GM12878 (cell line): ENCODE results near the gene ADGRE1. TPM values are rescaled to one million over a fixed set of nuclear protein-coding genes. Genes with fewer than 3 reads are reported as not detected.

ENCODE experiments used
- ATAC-seq: fragments of 200-7000 bp; cut with Tn5 transposase; 3 replicates; pipeline ENCODE4 v1.9.1; 2020; ENCODE audit warnings: mild to moderate bottlenecking, moderate library complexity
- Bru-seq: library from RNA; stranded (reverse); fragments of 400-500 nt; gene quantifications from one replicate; lab custom pipeline; 2021; lab: Mats Ljungman, UMichigan
- BruChase-seq, 2 experiments: library from RNA; stranded (reverse); fragments of 400-500 nt; gene quantifications; one replicate each; lab custom pipeline; 2021; lab: Mats Ljungman, UMichigan
- BruUV-seq: library from RNA; stranded (reverse); fragments of 400-500 nt; replicated peaks from 2 replicates; lab custom pipeline; 2021; lab: Mats Ljungman, UMichigan
- CTCF ChIA-PET: fragments of 300-600 bp; sonication (Branson Sonifier 250); formaldehyde crosslinking; extraction: SDS; loops from one replicate; lab custom pipeline; 2021; ENCODE audit warnings: inconsistent platforms; lab: Yijun Ruan, JAX
- POLR2A ChIA-PET: fragments of 350-600 bp; formaldehyde crosslinking; extraction: SDS; loops from one replicate; lab custom pipeline; 2021; ENCODE audit warnings: inconsistent platforms; lab: Charles Lee
- RAD21 ChIA-PET: fragments of 300-600 bp; sonication (Branson Sonifier 250); formaldehyde crosslinking; loops from one replicate; lab custom pipeline; 2023; ENCODE audit warnings: antibody characterized with exemption; ENCODE audit not compliant: unreplicated experiment; lab: Charles Lee
- SMC1A ChIA-PET: fragments of 300-600 bp; sonication (Branson Sonifier 250); formaldehyde crosslinking; loops from one replicate; lab custom pipeline; 2023; ENCODE audit not compliant: unreplicated experiment, uncharacterized antibody; lab: Charles Lee
- DNase-seq: peaks from one replicate; pipeline ENCODE4 v3.0.0-alpha.2; 2011; ENCODE audit warnings: low read depth, low spot score
- FAIRE-seq: peaks from 3 replicates; lab custom pipeline; 2011; peaks lifted over from hg19 to GRCh38; lab: Jason Lieb, UNC
- H2AFZ ChIP-seq: 2 replicates; pipeline ENCODE4 v1.6.0; 2011; ENCODE audit warnings: low read depth, low read length, control low read depth; ENCODE audit not compliant: control insufficient read depth
- H3K27ac ChIP-seq: 2 replicates; pipeline ENCODE4 v1.5.1; 2011; ENCODE audit warnings: control low read depth; ENCODE audit not compliant: control insufficient read depth, insufficient read depth
- H3K27me3 ChIP-seq, 2 experiments: replicated peaks in 1 of 2; 2 replicates each; pipeline versions ENCODE4 v1.6.0 to v1.6.1; 2011; ENCODE audit warnings: low read length in 1 of 2; ENCODE audit not compliant: control insufficient read depth in 2 of 2, insufficient read depth in 2 of 2
- H3K36me3 ChIP-seq, 2 experiments: 2 replicates each; pipeline ENCODE4 v1.5.1; 2011; ENCODE audit warnings: low read length in 1 of 2; ENCODE audit not compliant: control insufficient read depth in 2 of 2, insufficient read depth in 2 of 2
- H3K4me1 ChIP-seq: 2 replicates; pipeline ENCODE4 v1.6.1; 2011; ENCODE audit warnings: mild to moderate bottlenecking, low read length, moderate library complexity, mixed read lengths; ENCODE audit not compliant: control insufficient read depth, insufficient read depth
- H3K4me2 ChIP-seq: 2 replicates; pipeline ENCODE4 v1.6.0; 2011; ENCODE audit warnings: control low read depth; ENCODE audit not compliant: control insufficient read depth, insufficient read depth
- H3K4me3 ChIP-seq: fragments of 200-600 bp; sonication (generic); 2 replicates; pipeline ENCODE4 v1.5.1; 2016
- H3K79me2 ChIP-seq: 2 replicates; pipeline ENCODE4 v1.6.0; 2011; ENCODE audit warnings: low read length; ENCODE audit not compliant: control insufficient read depth, insufficient read depth
- H3K9ac ChIP-seq: 2 replicates; pipeline ENCODE4 v1.8.0; 2011; ENCODE audit warnings: low read length, control low read depth, mixed read lengths; ENCODE audit not compliant: control insufficient read depth, insufficient read depth
- H3K9me3 ChIP-seq: replicated peaks from 3 replicates; pipeline ENCODE4 v1.5.1; 2011; ENCODE audit warnings: mild to moderate bottlenecking, low read length; ENCODE audit not compliant: control insufficient read depth, insufficient read depth
- H4K20me1 ChIP-seq: 2 replicates; pipeline ENCODE4 v1.6.0; 2011; ENCODE audit not compliant: control insufficient read depth, insufficient read depth
- EGR1 ChIP-seq, 2 experiments: IDR thresholded peaks; 1 replicate in 1 of 2; 2 replicates in 1 of 2; pipeline ENCODE4 v1.6.1; 2011 to 2012; ENCODE audit warnings: low read depth in 2 of 2, low read length in 2 of 2, borderline replicate concordance in 1 of 2, mild to moderate bottlenecking in 1 of 2, moderate library complexity in 1 of 2
- EZH2 ChIP-seq: IDR thresholded peaks from 2 replicates; pipeline ENCODE4 v1.6.1; 2012; ENCODE audit warnings: low read depth, mild to moderate bottlenecking, control low read depth, inconsistent platforms, low read length, borderline replicate concordance; ENCODE audit not compliant: control insufficient read depth
- HDAC2 ChIP-seq: fragments of 200-600 bp; sonication (generic); IDR thresholded peaks from 2 replicates; pipeline ENCODE4 v1.6.1; 2017
- PML ChIP-seq: IDR thresholded peaks from 2 replicates; pipeline ENCODE4 v1.6.1; 2012; ENCODE audit warnings: low read length, inconsistent platforms
- PRDM15 ChIP-seq: fragments of 450-650 bp; formaldehyde crosslinking; IDR thresholded peaks from 2 replicates; pipeline ENCODE4 v1.4.0; 2020; ENCODE audit warnings: mild to moderate bottlenecking, moderate library complexity
- RELA ChIP-seq: fragments of 450-650 bp; IDR thresholded peaks from 2 replicates; pipeline ENCODE4 v1.8.0; 2014; ENCODE audit warnings: borderline replicate concordance; ENCODE audit not compliant: partially characterized antibody
- RUNX3 ChIP-seq: IDR thresholded peaks from 2 replicates; pipeline ENCODE4 v1.6.1; 2012; ENCODE audit warnings: low read length, inconsistent platforms
- SPI1 ChIP-seq: IDR thresholded peaks from 2 replicates; pipeline ENCODE4 v1.6.1; 2011; ENCODE audit warnings: low read depth, mild to moderate bottlenecking, low read length, moderate library complexity, borderline replicate concordance; ENCODE audit not compliant: insufficient read depth
- STAT3 ChIP-seq: IDR thresholded peaks from 2 replicates; pipeline ENCODE4 v1.6.1; 2011; ENCODE audit warnings: low read depth, low read length, improper control_type of control experiment
- TCF7 ChIP-seq: IDR thresholded peaks from 2 replicates; pipeline ENCODE4 v1.6.1; 2014; ENCODE audit warnings: antibody characterized with exemption, borderline replicate concordance
- ZNF384 ChIP-seq: IDR thresholded peaks from 2 replicates; pipeline ENCODE4 v1.6.1; 2012; ENCODE audit warnings: low read depth, mild to moderate bottlenecking, low read length, improper control_type of control experiment, borderline replicate concordance
- WGBS: methylation state at CpG from one replicate; pipeline ENCODE4 v1.1.6; 2016; ENCODE audit warnings: low lambda C conversion rate; ENCODE audit not compliant: insufficient replicate concordance, insufficient coverage; ENCODE audit errors: missing lambda C conversion rate; 5-methylcytosine and 5-hydroxymethylcytosine counted together
- in situ Hi-C: fragments of 300-500 bp; cut with MboI; formaldehyde crosslinking; loops from 9 replicates; pipeline ENCODE4 v1.14.3; 2018; ENCODE audit warnings: mixed read lengths
- intact Hi-C: fragments of 100-400 bp; cut with micrococcal nuclease; formaldehyde crosslinking; loops from one replicate; pipeline ENCODE4 v1.14.2; 2022; ENCODE audit not compliant: unreplicated experiment
- long read RNA-seq, 2 experiments: library from polyadenylated mRNA; unstranded; transcript quantifications; one replicate each; pipeline ENCODE4 v2.0.0, GENCODE V29; 2019 to 2020
- polyA minus RNA-seq, 3 experiments: library from RNA; depleted of rRNA, polyadenylated mRNA; stranded (reverse); fragments of >200 nt; gene quantifications; 2 replicates each; pipeline ENCODE4 v1.2.3, GENCODE V29; 2011
- polyA plus RNA-seq, 11 experiments: library from polyadenylated mRNA; depleted of rRNA in 4 of 11; unstranded in 6 of 11; stranded (reverse) in 5 of 11; fragments of >200 nt; fragmentation: Nextera tagmentation in 4 of 11; fragmentation: Illumina TruSeq in 1 of 11; extraction: Ambion mirVana in 4 of 11; extraction: Trizol in 1 of 11; gene quantifications; 1 replicate in 1 of 11; 2 replicates in 10 of 11; pipeline versions ENCODE4 v1.2.1 to v1.2.3, GENCODE V29; 2011 to 2016; ENCODE audit warnings: inconsistent platforms in 2 of 11, missing spikeins in 2 of 11, low read depth in 1 of 11
- total RNA-seq, 4 experiments: library from RNA; depleted of rRNA in 3 of 4; stranded (reverse); fragments of >200 nt in 3 of 4; fragmentation: Illumina TruSeq in 1 of 4; extraction: Trizol in 1 of 4; gene quantifications; 2 replicates each; pipeline versions ENCODE4 v1.2.1 to v1.2.3, GENCODE V29; 2013 to 2021

ADGRE1 gene
- total RNA-seq (2013; cell fraction: nucleolus; rRNA removed): 4.2 and 4.5 TPM in 2 replicates
- 10.2 and 11.3 TPM in 2 replicates for total RNA-seq (2014; rRNA removed)
- total RNA-seq (2014; rRNA removed; fragmentation: Illumina TruSeq; extraction: Trizol): 8.4 and 9.4 TPM in 2 replicates
- total RNA-seq (2021): 7.9 and 8.9 TPM in 2 replicates
- polyA plus RNA-seq (2011; ENCODE audit: low read depth): 5.8 TPM
- polyA plus RNA-seq (2011; rRNA removed): 25.7 and 35.7 TPM in 2 replicates
- 34.0 and 35.4 TPM in 2 replicates for polyA plus RNA-seq (2011; cell fraction: cytosol; rRNA removed)
- polyA plus RNA-seq (2011; cell fraction: nucleus; rRNA removed): 9.3 and 14.3 TPM in 2 replicates
- 6.7 and 6.8 TPM in 2 replicates for polyA plus RNA-seq (2012)
- polyA plus RNA-seq (2014; fragmentation: Illumina TruSeq; extraction: Trizol): 11.6 and 12.7 TPM in 2 replicates
- polyA plus RNA-seq (2014; fragmentation: Nextera tagmentation; extraction: Ambion mirVana): 10 to 100 TPM; 14.4 to 23.7 TPM
- polyA plus RNA-seq (2014; rRNA removed): 9.4 and 9.7 TPM in 2 replicates
- 1 to 10 TPM; 8.6 TPM for polyA plus RNA-seq (2016; fragmentation: Nextera tagmentation; extraction: Ambion mirVana)
- 24.4 and 32.0 TPM in 2 replicates for polyA minus RNA-seq (2011; rRNA and poly(A)+ RNA removed)
- 5.9 and 6.1 TPM in 2 replicates for polyA minus RNA-seq (2011; cell fraction: cytosol; rRNA and poly(A)+ RNA removed)
- polyA minus RNA-seq (2011; cell fraction: nucleus; rRNA and poly(A)+ RNA removed): 2.8 and 3.3 TPM in 2 replicates
- Bru-seq, nascent RNA: percentile 41 among the genes with signal in this experiment
- percentile 40 among the genes with signal in this experiment for BruChase-seq, experiment 1, labeled RNA remaining after a 6-hour chase
- percentile 39 among the genes with signal in this experiment for BruChase-seq, experiment 2, labeled RNA remaining after a 2-hour chase
- long read RNA-seq, experiment 1, partial matches to known transcripts: 28 of 29 reads
- long read RNA-seq, experiment 1, other reads (novel, unspliced or antisense): 0 of 29 reads
- long read RNA-seq, experiment 2, partial matches to known transcripts: 130 of 138 reads
- long read RNA-seq, experiment 2, other reads (novel, unspliced or antisense): 8 of 138 reads

- Histone ChIP-seq H3K9ac (no peak within 1 kb of the TSS), H2AFZ (peak within 1 kb of the TSS; percentile 24; the same call in 1 of the 2 replicates), H3K4me2 (peak within 1 kb of the TSS; percentile 13; the same call in 1 of the 2 replicates), H3K79me2 (no peaks in the 10 kb centered on the region), H3K27ac (no peak within 1 kb of the TSS), H4K20me1 (no peaks in the 10 kb centered on the region), H3K9me3 (no peaks in the 10 kb centered on the region; the same call in 1 of the 3 replicates), H3K4me3 (no peak within 1 kb of the TSS), H3K27me3 (no peaks in the 10 kb centered on the region), H3K36me3 (no peaks in the 10 kb centered on the region), H3K4me1 (peaks cover 20% of the 10 kb centered on the region)
- WGBS: 0% methylated on average over 4 of the region's 4 CpGs
- ChIA-PET SMC1A (no interaction called here), POLR2A (interaction anchor here (0.6 kb wide), 1 partner anchor 501 kb away, joined by 3 read pairs; no protein-coding TSS in a partner anchor), CTCF (no interaction called here), RAD21 (no interaction called here)
- peak; percentile 27 for FAIRE-seq
- no TSS peak for BruUV-seq
- DNase-seq: no peak
- in situ Hi-C loops: no loop called here
- peak; percentile 58 for ATAC-seq
- TF ChIP-seq HDAC2 (no peak), ZNF384 (no peak), STAT3 (no peak), RELA (no peak), PRDM15 (CRISPR knock-in tag) (no peak), SPI1 (no peak), RUNX3 (no peak), EZH2 (no peak), EGR1 (IDR thresholded peaks at IDR 0.05; ENCODE audit: borderline replicate concordance in 1 of 2, low read depth in 2 of 2, low read length in 2 of 2) (no peak), TCF7 (no peak), PML (no peak)
- intact Hi-C loops: no loop called here
These were observed at the start of gene ADGRE1 for GRCh38 chr19:6887316-6887715. TSS of gene ADGRE1 (plus strand) at chr19:6887579. CDS start at chr19:6887609, 30 bp downstream.
